Measurements from ENCODE around the gene MGAT2.

- TF ChIP-seq CTCF (IDR thresholded peaks at IDR 0.05; ENCODE audit: low read depth, low read length, poor library complexity, severe bottlenecking) (peak; percentile 92), EZH2phosphoT487 (IDR thresholded peaks at IDR 0.05; ENCODE audit: borderline replicate concordance, low read length) (no peak)
Measured at GRCh38 chr14:49586673-49587460, 33.7 kb upstream of the MGAT2 start.

All from DOHH2 (cell line).